WI38 (cell line): ENCODE results near the gene STIM2.

Source experiments
- H3K4me3 ChIP-seq: 2 replicates; pipeline ENCODE4 v1.5.1; 2011; ENCODE audit warnings: low read depth, mild to moderate bottlenecking, control low read depth, low read length
- TF ChIP-seq, protein P1 (sequence below): IDR thresholded peaks from 2 replicates; pipeline ENCODE4 v1.5.1; 2012; ENCODE audit warnings: low read depth, mild to moderate bottlenecking, control low read depth, low read length

Gene STIM2

DNA sequence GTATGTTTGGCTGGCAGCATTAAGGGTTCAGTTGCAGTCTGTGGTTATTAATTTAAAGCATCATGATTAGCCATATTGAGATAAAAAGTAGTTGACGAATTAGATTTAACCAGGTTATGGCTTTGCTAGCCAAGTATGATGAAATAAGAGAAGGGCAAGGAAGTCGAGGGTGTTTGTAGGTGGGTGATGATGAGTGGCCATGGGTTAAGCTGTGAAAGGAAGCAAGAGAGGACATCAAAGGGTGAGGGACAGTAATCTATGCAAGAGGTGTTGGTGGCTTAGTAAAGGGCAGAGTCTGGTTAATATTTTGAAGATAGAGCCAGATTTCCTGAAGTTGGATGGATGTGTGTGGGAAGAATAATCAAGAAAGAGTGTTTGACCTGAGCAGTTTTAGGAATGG, 44.5 kb downstream of the STIM2 start:
- TF ChIP-seq, protein P1, sequence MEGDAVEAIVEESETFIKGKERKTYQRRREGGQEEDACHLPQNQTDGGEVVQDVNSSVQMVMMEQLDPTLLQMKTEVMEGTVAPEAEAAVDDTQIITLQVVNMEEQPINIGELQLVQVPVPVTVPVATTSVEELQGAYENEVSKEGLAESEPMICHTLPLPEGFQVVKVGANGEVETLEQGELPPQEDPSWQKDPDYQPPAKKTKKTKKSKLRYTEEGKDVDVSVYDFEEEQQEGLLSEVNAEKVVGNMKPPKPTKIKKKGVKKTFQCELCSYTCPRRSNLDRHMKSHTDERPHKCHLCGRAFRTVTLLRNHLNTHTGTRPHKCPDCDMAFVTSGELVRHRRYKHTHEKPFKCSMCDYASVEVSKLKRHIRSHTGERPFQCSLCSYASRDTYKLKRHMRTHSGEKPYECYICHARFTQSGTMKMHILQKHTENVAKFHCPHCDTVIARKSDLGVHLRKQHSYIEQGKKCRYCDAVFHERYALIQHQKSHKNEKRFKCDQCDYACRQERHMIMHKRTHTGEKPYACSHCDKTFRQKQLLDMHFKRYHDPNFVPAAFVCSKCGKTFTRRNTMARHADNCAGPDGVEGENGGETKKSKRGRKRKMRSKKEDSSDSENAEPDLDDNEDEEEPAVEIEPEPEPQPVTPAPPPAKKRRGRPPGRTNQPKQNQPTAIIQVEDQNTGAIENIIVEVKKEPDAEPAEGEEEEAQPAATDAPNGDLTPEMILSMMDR, result no peak
- H3K4me3 ChIP-seq, result no peak overlapping the region

DNA sequence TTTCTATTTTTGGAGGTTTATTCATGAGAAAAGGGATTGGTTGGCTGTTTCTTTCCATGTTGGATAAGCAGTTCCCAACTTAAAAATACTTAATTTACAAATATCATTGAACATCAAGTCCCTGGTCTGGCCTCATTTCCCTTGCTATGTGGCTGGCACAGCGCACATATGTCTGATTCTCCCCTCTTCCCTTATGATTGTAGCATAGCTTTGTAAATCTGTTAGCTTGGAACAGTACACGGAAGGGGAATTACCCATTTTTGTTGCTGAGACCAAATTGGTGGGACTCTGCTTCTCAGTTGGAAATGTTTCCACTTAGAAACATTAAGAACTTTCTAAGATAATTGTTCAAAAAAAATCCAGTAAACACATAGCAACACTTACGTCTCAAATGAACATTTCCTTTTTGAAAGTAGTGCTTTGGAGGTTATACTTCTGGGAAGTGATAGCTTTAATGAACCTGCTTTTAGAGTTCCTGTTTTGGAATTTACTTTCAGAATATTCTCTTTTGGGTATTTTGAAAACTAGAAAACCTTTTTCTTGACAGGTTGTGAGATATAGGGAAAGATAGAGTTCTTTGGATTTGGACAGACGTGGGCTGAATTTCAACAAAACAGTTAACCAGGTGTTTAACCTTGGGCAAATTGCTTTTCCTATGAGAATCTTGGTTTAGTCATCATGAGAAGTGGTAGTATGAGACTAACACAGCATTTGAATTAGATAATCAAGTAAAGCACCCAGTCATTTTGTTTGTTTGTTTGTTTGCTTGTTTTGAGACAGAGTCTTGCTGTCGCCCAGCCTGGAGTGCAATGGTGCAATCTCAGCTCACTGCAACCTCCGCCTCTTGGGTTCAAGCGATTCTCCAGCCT, 47.3 kb downstream of the STIM2 start:
- TF ChIP-seq, protein P1, result no peak
- H3K4me3 ChIP-seq, result no peak overlapping the region

DNA sequence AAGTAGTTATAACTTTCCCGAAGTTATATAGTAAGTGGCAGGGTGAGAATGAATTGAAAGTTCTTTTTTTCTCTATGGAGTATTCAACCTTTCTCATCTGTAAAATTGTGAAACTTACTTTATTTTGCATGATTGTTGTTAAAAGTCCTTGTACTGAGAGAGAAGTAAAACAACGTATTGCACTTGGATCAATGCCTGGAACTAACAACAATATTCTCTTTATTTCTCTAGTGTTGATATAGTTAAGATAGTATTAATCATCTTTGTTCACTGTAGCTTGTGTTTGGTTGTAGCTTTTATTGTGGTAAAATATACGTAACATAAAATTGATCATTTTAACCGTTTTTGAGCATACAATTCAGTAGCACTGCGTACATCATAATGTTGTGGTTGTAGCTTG, 48.7 kb downstream of the STIM2 start:
- H3K4me3 ChIP-seq, result no peak overlapping the region
- TF ChIP-seq, protein P1, result no peak

DNA sequence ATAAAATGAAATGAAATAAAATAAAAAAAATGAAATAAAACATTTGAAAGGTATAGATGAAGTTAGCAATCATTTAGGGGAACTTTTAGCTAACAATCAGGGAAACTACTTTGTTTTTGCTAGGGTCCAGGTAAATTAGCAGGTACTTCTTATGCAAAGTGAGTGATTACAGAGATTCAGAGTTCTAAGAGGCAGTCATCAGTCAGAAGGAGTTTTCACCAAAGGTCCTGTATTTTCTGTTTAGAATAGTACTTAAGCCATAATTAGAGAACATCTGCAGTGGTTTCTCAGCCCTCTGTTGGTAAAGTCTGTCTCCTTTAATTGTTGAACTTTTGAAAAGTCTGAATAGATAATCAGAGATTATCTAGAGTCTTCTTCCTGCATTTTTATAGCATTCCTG, 50.6 kb downstream of the STIM2 start:
- H3K4me3 ChIP-seq, result no peak overlapping the region
- TF ChIP-seq, protein P1, result no peak

DNA sequence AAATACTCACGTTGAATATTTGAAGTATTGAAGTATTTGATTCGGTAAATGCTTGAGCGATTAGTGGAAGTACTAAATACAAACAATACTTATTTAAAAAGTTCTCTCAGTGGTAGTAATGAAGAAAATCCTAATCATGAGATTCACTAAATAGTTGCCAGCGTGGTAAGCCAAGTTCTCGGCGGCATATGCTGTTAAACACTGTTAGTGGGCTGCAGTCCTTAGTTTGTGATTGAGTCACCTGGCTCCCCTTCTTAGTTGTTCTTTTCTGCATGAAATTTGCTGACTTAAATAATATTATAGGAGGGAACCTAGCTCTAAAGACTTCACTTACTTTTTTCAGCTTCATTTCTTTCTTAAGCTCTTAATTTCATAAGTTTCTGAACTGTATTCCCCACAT, 51.4 kb downstream of the STIM2 start:
- TF ChIP-seq, protein P1, result no peak
- H3K4me3 ChIP-seq, result no peak overlapping the region

DNA sequence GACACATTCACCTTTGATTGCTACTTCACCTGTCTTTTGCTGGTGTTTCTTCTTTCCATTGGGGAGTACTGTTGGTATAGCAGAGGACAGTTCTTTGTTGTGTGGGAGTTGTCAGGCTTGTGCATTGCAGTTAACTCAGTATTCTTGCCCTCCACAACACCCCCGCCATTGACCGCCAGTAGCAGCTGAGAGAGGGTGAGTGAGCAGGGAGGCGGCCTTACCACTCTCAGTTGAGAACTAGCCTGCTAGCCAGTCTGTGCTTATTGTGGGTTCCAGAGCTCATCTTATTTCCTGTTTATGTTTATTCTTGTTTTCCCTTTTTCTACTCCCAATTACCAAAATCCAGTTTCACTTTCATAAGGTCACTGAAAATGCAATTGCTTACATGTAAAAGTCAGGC, 52.2 kb downstream of the STIM2 start:
- TF ChIP-seq, protein P1, result no peak
- no peak overlapping the region for H3K4me3 ChIP-seq

DNA sequence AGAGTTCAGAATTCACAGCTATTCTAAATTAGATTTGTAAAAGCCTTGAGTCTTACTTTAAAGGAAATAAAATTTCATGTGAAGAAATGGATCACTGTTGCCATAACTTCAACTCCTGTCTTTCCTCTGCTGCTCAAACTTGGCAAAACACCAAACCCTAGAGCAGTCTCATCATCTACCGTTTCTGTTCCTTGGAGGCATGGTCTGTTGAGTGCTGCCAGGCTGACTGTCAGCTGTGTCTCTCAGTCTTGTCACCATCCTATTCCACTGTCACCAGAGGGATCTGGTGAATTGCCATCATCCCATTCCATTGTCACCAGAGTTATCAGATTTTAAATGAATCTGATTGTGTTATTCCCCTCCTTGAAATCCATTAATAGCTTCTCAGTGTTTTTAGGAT, 55.6 kb downstream of the STIM2 start:
- TF ChIP-seq, protein P1, result no peak
- H3K4me3 ChIP-seq, result no peak overlapping the region
